ENCODE results near the gene TIPIN. TPM values are rescaled to one million over a fixed set of nuclear protein-coding genes. Genes with fewer than 3 reads are reported as not detected.

The TIPIN gene
- total and polyA plus RNA-seq, 5 donors: 3.2 to 7.4 (median 3.8) TPM

- DNase-seq (no peak), ATAC-seq (no peak)
- Histone ChIP-seq H3K27ac (ENCODE audit: low read length) (no peak overlapping the region), H3K9me3 (ENCODE audit: control insufficient read depth, low read length) (no peaks in the 10 kb centered on the region), H3K4me1 (ENCODE audit: control insufficient read depth, insufficient read depth, low read length) (no peaks in the 10 kb centered on the region), H3K27me3 (ENCODE audit: control insufficient read depth, insufficient read depth) (no peaks in the 10 kb centered on the region), H3K4me3 (ENCODE audit: low read length) (no peak overlapping the region)
- intact Hi-C loops (cut with DNase I): loop anchor here in 2 of 4 donors (5.0 to 10.0 kb wide), 3 partner anchors 308 to 675 kb away; partner anchors contain the start of gene INTS14 (in 1 of the 2)
- 89% methylated on average over 3 of the region's 3 CpGs for WGBS
Measured at GRCh38 chr15:66290007-66290406, 66.5 kb downstream of the TIPIN start.

DNA sequence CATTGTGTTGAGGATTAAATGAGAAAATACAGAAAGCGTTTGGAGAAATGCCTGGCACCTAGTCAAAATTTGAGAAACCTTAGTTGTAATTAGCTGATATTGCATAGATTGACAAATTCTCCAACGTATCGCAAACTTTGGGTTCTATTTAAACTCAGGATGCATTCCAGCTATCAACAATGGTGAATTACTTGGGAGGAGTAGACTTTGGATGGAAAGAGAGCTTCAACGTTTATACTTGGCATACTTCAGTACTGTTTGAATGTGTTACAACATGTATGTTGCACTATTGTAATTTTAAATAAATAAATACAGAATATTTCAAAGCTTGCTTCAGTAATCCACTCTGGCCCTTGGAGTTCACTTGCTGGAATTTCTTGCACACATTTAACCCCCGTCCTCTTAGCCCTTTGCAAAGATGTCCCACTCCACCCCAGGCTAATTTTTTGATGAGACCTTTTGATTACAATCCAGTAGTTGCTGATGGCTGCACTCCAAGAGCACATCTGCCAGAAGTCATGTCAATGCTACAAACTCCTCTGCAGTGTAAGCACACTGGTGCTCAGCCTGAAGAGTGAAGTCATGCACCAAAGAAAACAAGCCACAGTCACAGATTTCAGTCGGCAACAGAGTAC, 67.8 kb downstream of the TIPIN start:
- H3K4me3 ChIP-seq (ENCODE audit: low read length): no peak overlapping the region
- WGBS: 69% methylated on average over 6 of the region's 6 CpGs
- ATAC-seq: no peak

DNA sequence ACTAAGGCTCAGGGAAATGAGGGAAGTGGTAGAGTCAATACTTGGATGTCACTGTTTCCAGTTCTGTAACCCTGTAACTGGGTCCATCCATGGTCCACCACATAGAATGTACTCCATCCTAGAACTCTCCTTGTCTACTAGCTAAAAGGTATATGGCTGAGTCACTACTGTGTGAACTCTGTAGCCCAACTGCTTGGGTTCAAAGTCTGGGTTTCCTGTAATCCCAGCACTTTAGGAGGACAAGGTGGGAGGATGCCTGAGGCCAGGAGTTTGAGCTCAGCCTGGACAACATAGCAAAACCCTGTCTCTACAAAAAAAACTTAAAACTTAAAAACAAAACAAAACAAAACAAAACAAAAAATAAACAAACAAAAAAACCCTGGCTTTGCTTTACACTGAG, 68.4 kb downstream of the TIPIN start:
- H3K4me1 ChIP-seq (ENCODE audit: control insufficient read depth, insufficient read depth, low read length): no peaks in the 10 kb centered on the region
- H3K9me3 ChIP-seq (ENCODE audit: control insufficient read depth, low read length): no peaks in the 10 kb centered on the region
- intact Hi-C loops (cut with DNase I): loop anchor here in 1 of 4 donors (10.0 kb wide), 1 partner anchor 303 kb away; no protein-coding TSS in a partner anchor
- DNase-seq: no peak
- H3K27me3 ChIP-seq (ENCODE audit: control insufficient read depth, insufficient read depth): no peaks in the 10 kb centered on the region
- H3K27ac ChIP-seq (ENCODE audit: low read length): no peak overlapping the region
- no peak for ATAC-seq
- no peak overlapping the region for H3K4me3 ChIP-seq (ENCODE audit: low read length)

More for the DNA sequence above, 67.8 kb downstream of the TIPIN start:
- intact Hi-C loops (cut with DNase I): loop anchor here in 1 of 4 donors (10.0 kb wide), 1 partner anchor 304 kb away; no protein-coding TSS in a partner anchor
- Histone ChIP-seq H3K27ac (ENCODE audit: low read length) (no peak overlapping the region), H3K4me1 (ENCODE audit: control insufficient read depth, insufficient read depth, low read length) (no peaks in the 10 kb centered on the region), H3K9me3 (ENCODE audit: control insufficient read depth, low read length) (no peaks in the 10 kb centered on the region), H3K27me3 (ENCODE audit: control insufficient read depth, insufficient read depth) (no peaks in the 10 kb centered on the region)
- DNase-seq: no peak

GRCh38 chr15:66287461-66288057, 68.9 kb downstream of the TIPIN start:
- intact Hi-C loops (cut with DNase I): loop anchor here in 1 of 4 donors (10.0 kb wide), 1 partner anchor 303 kb away; no protein-coding TSS in a partner anchor
- no peak overlapping the region for H3K27ac ChIP-seq (ENCODE audit: low read length)
- ATAC-seq (no peak), DNase-seq (no peak)
- H3K4me1 ChIP-seq (ENCODE audit: control insufficient read depth, insufficient read depth, low read length): no peaks in the 10 kb centered on the region
- H3K9me3 ChIP-seq (ENCODE audit: control insufficient read depth, low read length): no peaks in the 10 kb centered on the region
- H3K4me3 ChIP-seq (ENCODE audit: low read length): no peak overlapping the region
- WGBS: 12% methylated on average over 6 of the region's 6 CpGs
- H3K27me3 ChIP-seq (ENCODE audit: control insufficient read depth, insufficient read depth): no peaks in the 10 kb centered on the region

Other genes starting within 250 kb of the TIPIN start
- under 1 TPM in 2 of 4 donors, not detected in 2; 0.08 to 0.11 TPM for gene MEGF11, start 102.9 kb downstream of the TIPIN start, total RNA-seq
- gene MEGF11, start 102.9 kb downstream of the TIPIN start, polyA plus RNA-seq: 0.11 TPM
- 10 to 100 TPM; 37.7 to 45.2 (median 42.6) TPM for gene DIS3L, start 63.1 kb downstream of the TIPIN start, total RNA-seq
- gene DIS3L, start 63.1 kb downstream of the TIPIN start, polyA plus RNA-seq: 21.2 TPM
- gene MAP2K1, start 30.2 kb upstream of the TIPIN start, total RNA-seq: 10 to 100 TPM; 38.2 to 45.9 (median 39.2) TPM
- gene MAP2K1, start 30.2 kb upstream of the TIPIN start, polyA plus RNA-seq: 32.6 TPM
- gene SNAPC5, start 141.1 kb upstream of the TIPIN start, total RNA-seq: 10 to 100 TPM; 33.9 to 45.5 (median 38.9) TPM
- gene SNAPC5, start 141.1 kb upstream of the TIPIN start, polyA plus RNA-seq: 60.8 TPM
- gene RPL4, start 148.2 kb upstream of the TIPIN start, total RNA-seq: 1,000 to 10,000 TPM; 1,385 to 1,717 (median 1,488) TPM
- gene RPL4, start 148.2 kb upstream of the TIPIN start, polyA plus RNA-seq: 1,323 TPM
- 1 to 10 TPM; 2.2 to 3.7 (median 2.7) TPM for gene ZWILCH, start 148.6 kb upstream of the TIPIN start, total RNA-seq
- 0.95 TPM for gene ZWILCH, start 148.6 kb upstream of the TIPIN start, polyA plus RNA-seq
- not detected for gene LCTL, start 209.3 kb upstream of the TIPIN start, total RNA-seq
- gene LCTL, start 209.3 kb upstream of the TIPIN start, polyA plus RNA-seq: not detected

Data from right cardiac atrium (tissue), 5 donors.